H1 (cell line): ENCODE results near the gene MELTF. TPM values are rescaled to one million over a fixed set of nuclear protein-coding genes. Genes with fewer than 3 reads are reported as not detected.
A peak's percentile ranks its signal among the peaks of the same experiment; 100 is the strongest.

Experiments used
- CTCF ChIA-PET: fragments of 300-600 bp; sonication (Branson Sonifier 250); formaldehyde crosslinking; loops from one replicate; lab custom pipeline; 2021; ENCODE audit not compliant: partially characterized antibody; lab: Charles Lee
- POLR2A ChIA-PET: fragments of 300-600 bp; sonication (Branson Sonifier 250); formaldehyde crosslinking; loops from one replicate; lab custom pipeline; 2021; ENCODE audit warnings: inconsistent platforms; ENCODE audit not compliant: partially characterized antibody; lab: Charles Lee
- DNase-seq, 2 experiments: peaks; one replicate each; pipeline versions ENCODE4 v3.0.0 to v3.0.0-alpha.2; 2010 to 2022; ENCODE audit warnings: low spot score in 2 of 2, low read depth in 1 of 2, mixed read lengths in 1 of 2
- FAIRE-seq: peaks from 2 replicates; lab custom pipeline; 2011; peaks lifted over from hg19 to GRCh38; lab: Jason Lieb, UNC
- H2AFZ ChIP-seq: 2 replicates; pipeline ENCODE4 v1.8.1; 2012; ENCODE audit warnings: low read length, inconsistent platforms
- H2AK5ac ChIP-seq: 2 replicates; pipeline ENCODE4 v1.6.1; 2013; ENCODE audit warnings: low read depth, low read length
- H2BK120ac ChIP-seq: replicated peaks from 2 replicates; pipeline ENCODE3; 2013; ENCODE audit warnings: low read depth, low read length, inconsistent platforms
- H2BK12ac ChIP-seq: 2 replicates; pipeline ENCODE4 v1.6.1; 2013; ENCODE audit warnings: low read depth, low read length
- H2BK15ac ChIP-seq: 2 replicates; pipeline ENCODE4 v1.6.1; 2013; ENCODE audit warnings: low read length
- H2BK20ac ChIP-seq: 2 replicates; pipeline ENCODE4 v1.6.1; 2013; ENCODE audit warnings: low read length
- H2BK5ac ChIP-seq: 2 replicates; pipeline ENCODE4 v1.6.1; 2013; ENCODE audit warnings: low read depth, low read length
- H3K14ac ChIP-seq: 2 replicates; pipeline ENCODE4 v1.6.1; 2013; ENCODE audit warnings: inconsistent platforms; ENCODE audit not compliant: insufficient read length
- H3K18ac ChIP-seq: 2 replicates; pipeline ENCODE4 v1.6.1; 2013; ENCODE audit warnings: low read length; ENCODE audit errors: extremely low read depth
- H3K23ac ChIP-seq: 2 replicates; pipeline ENCODE4 v1.6.1; 2013; ENCODE audit warnings: inconsistent platforms; ENCODE audit not compliant: insufficient read length
- H3K23me2 ChIP-seq: 2 replicates; pipeline ENCODE4 v1.6.1; 2013; ENCODE audit warnings: low read depth, low read length
- H3K27ac ChIP-seq: 2 replicates; pipeline ENCODE4 v1.6.1; 2011; ENCODE audit warnings: low read depth, low read length, inconsistent platforms
- H3K27me3 ChIP-seq, 4 experiments: replicated peaks in 1 of 4; 1 replicate in 1 of 4; 2 replicates in 3 of 4; pipeline versions ENCODE4 v1.6.1 to v1.8.1; 2011 to 2013; ENCODE audit warnings: low read length in 3 of 4, mild to moderate bottlenecking in 3 of 4, inconsistent platforms in 2 of 4, mixed read lengths in 2 of 4, moderate library complexity in 1 of 4; ENCODE audit not compliant: control insufficient read depth in 3 of 4, insufficient read depth in 3 of 4; ENCODE audit errors: extremely low read depth in 1 of 4
- H3K36me3 ChIP-seq, 4 experiments: 2 replicates each; pipeline versions ENCODE4 v1.6.1 to v1.8.1; 2011 to 2013; ENCODE audit warnings: mild to moderate bottlenecking in 4 of 4, low read length in 3 of 4, moderate library complexity in 2 of 4, control low read depth in 1 of 4, inconsistent platforms in 1 of 4; ENCODE audit not compliant: insufficient read depth in 4 of 4, control insufficient read depth in 2 of 4
- H3K4ac ChIP-seq: replicated peaks from 2 replicates; pipeline ENCODE3; 2013; ENCODE audit warnings: low read length, low read depth, mixed read lengths, inconsistent platforms; ENCODE audit not compliant: insufficient read length
- H3K4me1 ChIP-seq, 4 experiments: replicated peaks in 1 of 4; 1 replicate in 1 of 4; 2 replicates in 3 of 4; pipeline versions ENCODE4 v1.6.1 to v1.8.1; 2011 to 2013; ENCODE audit warnings: low read length in 3 of 4, inconsistent platforms in 2 of 4, mixed read lengths in 1 of 4; ENCODE audit not compliant: insufficient read depth in 4 of 4, control insufficient read depth in 3 of 4
- H3K4me2 ChIP-seq, 2 experiments: 2 replicates each; pipeline versions ENCODE4 v1.6.1 to v1.8.1; 2011 to 2013; ENCODE audit warnings: low read depth in 2 of 2, low read length in 2 of 2, control low read depth in 1 of 2, inconsistent platforms in 1 of 2, mild to moderate bottlenecking in 1 of 2; ENCODE audit not compliant: insufficient read depth in 1 of 2
- H3K4me3 ChIP-seq, 4 experiments: fragments of 200-600, 300-600 bp in 1 of 4; sonication (generic), shearing (Covaris generic), sonication (Bioruptor Twin) in 1 of 4; 2 replicates each; pipeline versions ENCODE4 v1.5.1 to v1.8.1; 2011 to 2016; ENCODE audit warnings: low read length in 4 of 4, low read depth in 3 of 4, control low read depth in 2 of 4, inconsistent platforms in 2 of 4, mild to moderate bottlenecking in 2 of 4, mixed read lengths in 1 of 4, moderate library complexity in 1 of 4; ENCODE audit not compliant: insufficient read depth in 2 of 4; ENCODE audit errors: extremely low read depth in 1 of 4
- H3K56ac ChIP-seq: replicated peaks from 2 replicates; pipeline ENCODE3; 2013; ENCODE audit warnings: low read depth, mild to moderate bottlenecking, mixed read lengths, low read length, inconsistent platforms; ENCODE audit not compliant: insufficient read length
- H3K79me1 ChIP-seq: 2 replicates; pipeline ENCODE4 v1.6.1; 2013; ENCODE audit warnings: low read depth, low read length, control low read depth
- H3K79me2 ChIP-seq, 2 experiments: 2 replicates each; pipeline versions ENCODE4 v1.6.1 to v1.8.1; 2012 to 2013; ENCODE audit warnings: low read length in 2 of 2, mild to moderate bottlenecking in 2 of 2, inconsistent platforms in 1 of 2; ENCODE audit not compliant: insufficient read depth in 2 of 2, control insufficient read depth in 1 of 2
- H3K9ac ChIP-seq, 4 experiments: replicated peaks in 1 of 4; 1 replicate in 1 of 4; 2 replicates in 3 of 4; pipeline versions ENCODE4 v1.6.1 to v1.8.1; 2011 to 2013; ENCODE audit warnings: low read depth in 3 of 4, low read length in 3 of 4, control low read depth in 2 of 4, mild to moderate bottlenecking in 2 of 4, moderate library complexity in 2 of 4, inconsistent platforms in 1 of 4; ENCODE audit errors: extremely low read depth in 1 of 4
- H3K9me3 ChIP-seq, 2 experiments: 2 replicates each; pipeline versions ENCODE4 v1.6.1 to v1.8.1; 2012 to 2013; ENCODE audit warnings: mild to moderate bottlenecking in 2 of 2, moderate library complexity in 2 of 2, control low read depth in 1 of 2, inconsistent platforms in 1 of 2, low read depth in 1 of 2, low read length in 1 of 2, mixed read lengths in 1 of 2; ENCODE audit not compliant: insufficient read depth in 2 of 2
- H4K20me1 ChIP-seq, 2 experiments: replicated peaks in 1 of 2; 2 replicates each; pipeline versions ENCODE3 to v1.8.1; 2011 to 2013; ENCODE audit warnings: inconsistent platforms in 2 of 2, low read length in 2 of 2, mild to moderate bottlenecking in 1 of 2; ENCODE audit not compliant: insufficient read depth in 2 of 2, control insufficient read depth in 1 of 2
- H4K5ac ChIP-seq: 2 replicates; pipeline ENCODE4 v1.6.1; 2013; ENCODE audit warnings: low read length, low read depth, mixed read lengths, inconsistent platforms; ENCODE audit not compliant: insufficient read length
- H4K8ac ChIP-seq: 2 replicates; pipeline ENCODE4 v1.8.0; 2013; ENCODE audit warnings: mild to moderate bottlenecking, moderate library complexity, low read length, inconsistent platforms; ENCODE audit not compliant: insufficient read depth; ENCODE audit errors: extremely low read depth
- H4K91ac ChIP-seq: replicated peaks from 2 replicates; pipeline ENCODE3; 2013; ENCODE audit warnings: low read length, mixed read lengths, inconsistent platforms; ENCODE audit not compliant: insufficient read length
- BACH1 ChIP-seq: IDR thresholded peaks from 2 replicates; pipeline ENCODE4 v1.6.1; 2012; ENCODE audit warnings: low read length, improper control_type of control experiment
- CHD1 ChIP-seq: IDR thresholded peaks from 2 replicates; pipeline ENCODE4 v1.6.1; 2012; ENCODE audit warnings: low read depth, low read length, improper control_type of control experiment
- EP300 ChIP-seq, 2 experiments: IDR thresholded peaks; 1 replicate in 1 of 2; 2 replicates in 1 of 2; pipeline ENCODE4 v1.6.1; 2011 to 2012; ENCODE audit warnings: low read depth in 2 of 2, low read length in 2 of 2, mild to moderate bottlenecking in 2 of 2, borderline replicate concordance in 1 of 2, inconsistent platforms in 1 of 2, moderate library complexity in 1 of 2
- HDAC6 ChIP-seq: IDR thresholded peaks from one replicate; pipeline ENCODE4 v1.7.1; 2012; ENCODE audit warnings: low read depth, mild to moderate bottlenecking, inconsistent platforms, low read length, moderate library complexity
- KDM4A ChIP-seq: IDR thresholded peaks from one replicate; pipeline ENCODE4 v1.7.1; 2012; ENCODE audit warnings: low read depth, mild to moderate bottlenecking, moderate library complexity, low read length, inconsistent platforms; ENCODE audit not compliant: severe bottlenecking
- POU5F1 ChIP-seq: IDR thresholded peaks from 2 replicates; pipeline ENCODE4 v1.6.1; 2011; ENCODE audit warnings: low read depth, mild to moderate bottlenecking, low read length, moderate library complexity
- RFX5 ChIP-seq: IDR thresholded peaks from 2 replicates; pipeline ENCODE4 v1.6.1; 2011; ENCODE audit warnings: low read depth, low read length, improper control_type of control experiment, borderline replicate concordance
- RXRA ChIP-seq: IDR thresholded peaks from 2 replicates; pipeline ENCODE4 v1.6.1; 2011; ENCODE audit warnings: low read depth, mild to moderate bottlenecking, low read length, moderate library complexity; ENCODE audit not compliant: insufficient read depth
- SUZ12 ChIP-seq: fragments of 200-600 bp; sonication (generic); IDR thresholded peaks from 2 replicates; pipeline ENCODE4 v1.6.1; 2012; ENCODE audit warnings: mild to moderate bottlenecking, inconsistent platforms, low read length, moderate library complexity, mixed read lengths
- TBP ChIP-seq: IDR thresholded peaks from 2 replicates; pipeline ENCODE4 v1.6.1; 2011; ENCODE audit warnings: low read depth, low read length, improper control_type of control experiment
- TCF12 ChIP-seq: IDR thresholded peaks from 2 replicates; pipeline ENCODE4 v1.6.1; 2011; ENCODE audit warnings: low read depth, mild to moderate bottlenecking, low read length
- TEAD4 ChIP-seq: IDR thresholded peaks from 2 replicates; pipeline ENCODE4 v1.6.1; 2012; ENCODE audit warnings: low read depth, low read length, inconsistent platforms, mixed read lengths
- WGBS, 2 experiments: shearing (Covaris generic) in 1 of 2; methylation state at CpG; one replicate each; pipeline versions ENCODE4 v1.1.6 to v1.1.7; 2013 to 2015; ENCODE audit warnings: low lambda C conversion rate in 2 of 2, mixed read lengths in 2 of 2, inconsistent platforms in 1 of 2, low coverage in 1 of 2, missing lambda C conversion rate in 1 of 2; ENCODE audit not compliant: insufficient replicate concordance in 2 of 2, insufficient coverage in 1 of 2, insufficient read length in 1 of 2; ENCODE audit errors: extremely low coverage in 1 of 2, missing lambda C conversion rate in 1 of 2; 5-methylcytosine and 5-hydroxymethylcytosine counted together
- polyA plus RNA-seq, 7 experiments: library from polyadenylated mRNA; depleted of rRNA in 3 of 7; stranded (reverse) in 5 of 7; unstranded in 2 of 7; fragments of >200 nt in 5 of 7; fragments of 200-250 nt in 2 of 7; gene quantifications; 1 replicate in 5 of 7; 2 replicates in 1 of 7; 4 replicates in 1 of 7; pipeline versions ENCODE4 v1.2.1 to v1.2.3, GENCODE V29; 2011 to 2013; ENCODE audit warnings: missing spikeins in 2 of 7, mixed read lengths in 2 of 7
- total RNA-seq: library from RNA; stranded (reverse); fragmentation: NEBNext Ultra II Directional; extraction: Animal tissue kit (Norgen Biotek cat#: 25700); gene quantifications from 2 replicates; pipeline ENCODE4 v1.2.1, GENCODE V29; 2021

The MELTF gene
- total and polyA plus RNA-seq, 2 of the 8 experiments (the other 6 are each of a cell fraction or from before 2014, with no cell fraction given): 1.7 to 3.5 TPM

GRCh38 chr3:197028728-197029510, 698 bp downstream of the MELTF start:
- H4K91ac ChIP-seq: no peak overlapping the region
- peak in 1 of 2 experiments; percentile 61 for DNase-seq
- H3K4ac ChIP-seq: no peak overlapping the region
- peak overlapping the region; percentile 71 for H4K8ac ChIP-seq
- POLR2A ChIA-PET: interaction anchor here (1.0 to 1.9 kb wide), 2 partner anchors 12 to 26 kb away, joined by 3 to 6 read pairs; no protein-coding TSS in a partner anchor
- H3K4me1 ChIP-seq: peaks cover 0 to 4% (median 4%) of the 10 kb centered on the region in 4 experiments; a peak in 4 of 7 replicates
- no peak overlapping the region for H4K5ac ChIP-seq
- H3K79me1 ChIP-seq: no peaks in the 10 kb centered on the region
- 15% methylated on average over 38 of the region's 67 CpGs; no CpG with 5 or more reads in 1 of the 2 experiments for WGBS, 2 experiments
- peak overlapping the region; percentile 46; the same call in 1 of the 2 replicates for H2BK15ac ChIP-seq
- peak overlapping the region; percentile 32 for H3K18ac ChIP-seq
- peak overlapping the region; percentile 46 to 74 (median 52) for H3K4me3 ChIP-seq
- no peak overlapping the region for H3K14ac ChIP-seq
- peak overlapping the region; percentile 52 to 80 for H3K4me2 ChIP-seq
- H2AFZ ChIP-seq: peak overlapping the region; percentile 5; the same call in 1 of the 2 replicates
- no peak overlapping the region for H2BK20ac ChIP-seq
- no peak for FAIRE-seq
- CTCF ChIA-PET: interaction anchor here (0.6 to 16.7 kb wide), 20 partner anchors 14 to 484 kb away, joined by 3 to 245 read pairs (median 3); partner anchors contain the start of gene SENP5
- peak overlapping the region; percentile 39; the same call in 1 of the 2 replicates for H2BK12ac ChIP-seq
- no peak overlapping the region for H2BK5ac ChIP-seq
- H3K27me3 ChIP-seq: peaks cover 9 to 21% (median 19%) of the 10 kb centered on the region in 4 experiments
- H4K20me1 ChIP-seq: peaks cover 0 to 4% of the 10 kb centered on the region in 2 experiments
- H3K9ac ChIP-seq: no peak overlapping the region
- H3K27ac ChIP-seq: no peak overlapping the region
- no peak overlapping the region for H3K56ac ChIP-seq
- no peak overlapping the region for H2AK5ac ChIP-seq
- no peak overlapping the region for H2BK120ac ChIP-seq
- peaks cover 9% of the 10 kb centered on the region; the same call in 1 of the 2 replicates for H3K23me2 ChIP-seq
- H3K23ac ChIP-seq: no peak overlapping the region
- H3K79me2 ChIP-seq: no peaks in the 10 kb centered on the region
- H3K9me3 ChIP-seq: no peaks in the 10 kb centered on the region
- H3K36me3 ChIP-seq: no peaks in the 10 kb centered on the region
- peak; percentile 93 for TF ChIP-seq KDM4A
- TF ChIP-seq TEAD4: no peak
- 0 out of 2 replicates have a peak, but pooled peaks have one; percentile 4 for TF ChIP-seq BACH1
- TF ChIP-seq SUZ12: peak; percentile 66
- TF ChIP-seq CHD1: no peak
- no peak for TF ChIP-seq RFX5
- no peak for TF ChIP-seq RXRA
- TF ChIP-seq HDAC6: no peak
- TF ChIP-seq TBP: no peak
- no peak for TF ChIP-seq EP300 (IDR thresholded peaks at IDR 0.05; ENCODE audit: borderline replicate concordance in 1 of 2, low read depth in 2 of 2, low read length in 2 of 2)
- no peak for TF ChIP-seq TCF12
- no peak for TF ChIP-seq POU5F1
